Peyer's patch (tissue), 4 donors: ENCODE data around the gene TRAK2. TPM values are rescaled to one million over a fixed set of nuclear protein-coding genes. Genes with fewer than 3 reads are reported as not detected.

ENCODE experiments used
- DNase-seq, 3 donors: peaks; one replicate each; pipeline ENCODE4 v3.0.0-alpha.2; 2017 to 2019
- H3K27ac ChIP-seq, 4 donors: fragments of 200-600 bp; sonication (generic); one replicate each; pipeline ENCODE4 v1.5.1; 2016 to 2019
- H3K27me3 ChIP-seq, 2 donors: fragments of 200-600 bp; sonication (generic); one replicate each; pipeline ENCODE4 v1.5.1; 2019
- H3K36me3 ChIP-seq, 3 donors: fragments of 200-600 bp; sonication (generic); one replicate each; pipeline ENCODE4 v1.5.1; 2016 to 2019
- H3K4me1 ChIP-seq, 4 donors: fragments of 200-600 bp; sonication (generic); one replicate each; pipeline ENCODE4 v1.5.1; 2016 to 2019
- H3K4me3 ChIP-seq, 4 donors: fragments of 200-600 bp; sonication (generic); 1 replicate in 3 of 4; 2 replicates in 1 of 4; pipeline ENCODE4 v1.5.1; 2016 to 2019; ENCODE audit warnings: mild to moderate bottlenecking in 1 of 4
- H3K9me3 ChIP-seq, 4 donors: fragments of 200-600 bp; sonication (generic); one replicate each; pipeline ENCODE4 v1.5.1; 2016 to 2019; ENCODE audit warnings: mild to moderate bottlenecking in 1 of 4
- POLR2A ChIP-seq, 2 donors: fragments of 450-650 bp; IDR thresholded peaks; one replicate each; pipeline ENCODE4 v1.5.1; 2017; ENCODE audit warnings: antibody characterized with exemption in 2 of 2, mild to moderate bottlenecking in 2 of 2, moderate library complexity in 2 of 2
- total RNA-seq, 4 donors: library from RNA; depleted of rRNA; stranded (reverse); fragments of >200 nt; gene quantifications; one replicate each; pipeline ENCODE4 v1.1.0, GENCODE V29; 2016
- TF ChIP-seq, protein P1 (sequence below), 6 experiments: fragments of 450-650 bp in 4 of 6; fragments of 200-600 bp in 2 of 6; sonication (generic) in 1 of 6; IDR thresholded peaks; one replicate each; pipeline ENCODE4 v1.5.1; 2017 to 2019; ENCODE audit warnings: antibody characterized with exemption in 6 of 6, mild to moderate bottlenecking in 3 of 6, moderate library complexity in 1 of 6

The TRAK2 gene
- total RNA-seq, 4 donors from 2014 or later: 31.2 to 69.3 (median 47.8) TPM

DNA sequence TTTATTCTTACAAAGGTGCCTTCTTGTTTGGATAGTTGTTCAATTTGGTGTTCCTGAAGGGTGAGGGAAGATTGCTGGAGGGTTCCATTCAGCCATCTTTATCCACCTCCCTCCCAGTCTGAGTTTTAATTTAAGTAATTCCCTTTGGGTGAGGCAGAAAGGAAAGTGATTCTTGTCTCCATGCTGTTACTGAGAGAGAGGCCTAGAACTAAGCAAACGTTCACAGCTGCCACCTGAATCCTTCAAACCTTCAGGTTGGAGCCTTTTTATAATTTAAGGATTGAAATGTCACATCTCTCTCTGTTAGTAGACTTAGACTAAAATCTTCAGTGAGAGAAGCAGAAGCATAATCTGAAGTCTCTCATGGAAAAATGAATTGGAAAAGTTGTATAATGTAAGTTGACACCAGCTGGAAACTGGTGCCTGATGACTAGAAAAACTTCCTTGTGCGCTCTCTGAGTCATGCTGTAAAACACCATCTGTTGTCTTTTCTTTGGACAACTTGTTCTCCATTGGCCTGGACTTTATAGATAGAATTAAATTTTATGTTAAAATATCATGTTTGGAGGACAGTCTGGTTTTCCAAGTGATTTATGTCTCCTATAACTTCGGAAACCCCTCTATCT, 14.9 kb upstream of the TRAK2 start:
- H3K27ac ChIP-seq: peak overlapping the region in 3 of 4 donors; percentile 52 to 80 (median 78)
- H3K4me1 ChIP-seq: peaks cover 0 to 31% (median 2%) of the 10 kb centered on the region in 4 donors
- no peaks in the 10 kb centered on the region for H3K9me3 ChIP-seq
- H3K36me3 ChIP-seq: peaks cover 0 to 68% (median 0%) of the 10 kb centered on the region in 3 donors
- H3K4me3 ChIP-seq: no peak overlapping the region
- no peak for TF ChIP-seq POLR2A (IDR thresholded peaks at IDR 0.05)
- TF ChIP-seq, protein P1, sequence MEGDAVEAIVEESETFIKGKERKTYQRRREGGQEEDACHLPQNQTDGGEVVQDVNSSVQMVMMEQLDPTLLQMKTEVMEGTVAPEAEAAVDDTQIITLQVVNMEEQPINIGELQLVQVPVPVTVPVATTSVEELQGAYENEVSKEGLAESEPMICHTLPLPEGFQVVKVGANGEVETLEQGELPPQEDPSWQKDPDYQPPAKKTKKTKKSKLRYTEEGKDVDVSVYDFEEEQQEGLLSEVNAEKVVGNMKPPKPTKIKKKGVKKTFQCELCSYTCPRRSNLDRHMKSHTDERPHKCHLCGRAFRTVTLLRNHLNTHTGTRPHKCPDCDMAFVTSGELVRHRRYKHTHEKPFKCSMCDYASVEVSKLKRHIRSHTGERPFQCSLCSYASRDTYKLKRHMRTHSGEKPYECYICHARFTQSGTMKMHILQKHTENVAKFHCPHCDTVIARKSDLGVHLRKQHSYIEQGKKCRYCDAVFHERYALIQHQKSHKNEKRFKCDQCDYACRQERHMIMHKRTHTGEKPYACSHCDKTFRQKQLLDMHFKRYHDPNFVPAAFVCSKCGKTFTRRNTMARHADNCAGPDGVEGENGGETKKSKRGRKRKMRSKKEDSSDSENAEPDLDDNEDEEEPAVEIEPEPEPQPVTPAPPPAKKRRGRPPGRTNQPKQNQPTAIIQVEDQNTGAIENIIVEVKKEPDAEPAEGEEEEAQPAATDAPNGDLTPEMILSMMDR (IDR thresholded peaks at IDR 0.05): no peak
- no peak for DNase-seq
- H3K27me3 ChIP-seq: no peaks in the 10 kb centered on the region

DNA sequence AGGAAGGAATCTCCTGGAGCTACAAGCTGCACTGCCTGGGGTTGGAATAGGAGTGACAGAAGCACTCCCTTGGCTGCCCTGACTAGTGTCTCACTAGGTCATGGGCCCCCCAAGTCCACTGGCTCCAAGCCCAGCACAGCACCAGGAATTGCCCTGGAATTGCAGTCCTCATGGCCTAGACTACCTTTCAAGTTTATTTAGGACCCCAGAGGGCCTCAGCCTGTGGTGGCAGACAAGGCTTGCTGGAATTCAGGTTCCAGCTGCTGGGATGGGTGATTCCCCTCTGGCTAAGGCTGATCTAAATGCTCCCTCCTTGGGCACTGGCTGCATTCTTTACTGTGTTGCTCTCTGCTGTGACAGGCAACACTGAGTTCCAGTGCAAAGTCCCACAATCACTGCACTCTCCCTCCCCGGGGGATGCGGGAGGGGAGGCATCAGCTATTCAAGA, 14.3 kb upstream of the TRAK2 start:
- H3K4me1 ChIP-seq: peaks cover 0 to 31% (median 2%) of the 10 kb centered on the region in 4 donors
- peaks cover 0 to 66% (median 0%) of the 10 kb centered on the region in 3 donors for H3K36me3 ChIP-seq
- DNase-seq: peak in 1 of 3 donors; percentile 67
- peak overlapping the region; percentile 8 to 80 (median 65) for H3K27ac ChIP-seq
- H3K9me3 ChIP-seq: no peaks in the 10 kb centered on the region
- TF ChIP-seq, protein P1 (IDR thresholded peaks at IDR 0.05): no peak
- no peak for TF ChIP-seq POLR2A (IDR thresholded peaks at IDR 0.05)
- H3K4me3 ChIP-seq: no peak overlapping the region
- no peaks in the 10 kb centered on the region for H3K27me3 ChIP-seq

DNA sequence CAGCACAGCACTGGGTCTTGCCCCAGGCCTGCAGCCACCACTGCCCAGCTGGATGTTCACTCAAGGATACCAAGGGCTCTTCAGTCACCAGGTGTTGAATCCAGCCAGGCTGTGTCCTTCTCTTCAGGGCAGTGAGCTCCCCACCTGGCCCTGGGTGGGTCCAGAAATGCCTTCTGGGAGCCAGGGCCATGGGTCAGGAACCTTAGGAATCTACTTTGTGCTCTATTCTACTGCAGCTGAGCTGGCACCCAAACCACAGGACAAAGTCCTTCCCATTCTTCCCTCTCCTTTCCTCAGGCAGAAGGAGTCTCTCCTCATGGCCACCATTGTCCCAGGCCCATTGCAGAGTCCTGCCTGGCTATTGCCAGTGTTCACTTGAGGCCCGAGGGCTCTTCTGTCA, 13.3 kb upstream of the TRAK2 start:
- peak in 2 of 3 donors; percentile 63 to 66 for DNase-seq
- peak overlapping the region in 2 of 4 donors; percentile 78 to 80 for H3K27ac ChIP-seq
- TF ChIP-seq, protein P1 (IDR thresholded peaks at IDR 0.05): no peak
- no peak for TF ChIP-seq POLR2A (IDR thresholded peaks at IDR 0.05)

DNA sequence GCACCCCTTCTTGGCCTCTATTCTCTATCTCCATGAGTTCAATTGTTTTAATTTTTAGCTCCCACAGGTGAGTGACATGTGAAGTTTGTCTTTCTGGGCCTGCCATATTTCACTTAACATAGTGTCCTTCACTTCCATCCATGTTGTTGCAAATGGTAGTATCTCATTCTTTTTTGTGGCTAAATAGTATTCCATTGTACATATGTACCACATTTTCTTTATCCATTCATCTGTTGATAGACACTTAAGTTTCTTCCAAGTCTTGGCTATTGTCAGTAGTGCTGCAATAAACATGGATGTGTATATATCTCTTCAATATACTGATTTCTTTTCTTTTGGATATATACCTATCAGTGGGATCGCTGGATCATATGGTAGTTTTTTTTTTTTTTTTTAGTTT, 9.3 kb upstream of the TRAK2 start:
- H3K4me1 ChIP-seq: peaks cover 0 to 36% (median 0%) of the 10 kb centered on the region in 4 donors
- no peak overlapping the region for H3K27ac ChIP-seq
- DNase-seq: no peak
- H3K9me3 ChIP-seq: no peaks in the 10 kb centered on the region
- no peaks in the 10 kb centered on the region for H3K27me3 ChIP-seq
- no peak overlapping the region for H3K4me3 ChIP-seq
- H3K36me3 ChIP-seq: peaks cover 0 to 51% (median 0%) of the 10 kb centered on the region in 3 donors
- no peak for TF ChIP-seq POLR2A (IDR thresholded peaks at IDR 0.05)
- TF ChIP-seq, protein P1 (IDR thresholded peaks at IDR 0.05): no peak

More for the DNA sequence above, 13.3 kb upstream of the TRAK2 start:
- peaks cover 0 to 66% (median 0%) of the 10 kb centered on the region in 3 donors for H3K36me3 ChIP-seq
- no peaks in the 10 kb centered on the region for H3K9me3 ChIP-seq
- H3K4me1 ChIP-seq: peaks cover 0 to 31% (median 2%) of the 10 kb centered on the region in 4 donors
- H3K27me3 ChIP-seq: no peaks in the 10 kb centered on the region
- no peak overlapping the region for H3K4me3 ChIP-seq

DNA sequence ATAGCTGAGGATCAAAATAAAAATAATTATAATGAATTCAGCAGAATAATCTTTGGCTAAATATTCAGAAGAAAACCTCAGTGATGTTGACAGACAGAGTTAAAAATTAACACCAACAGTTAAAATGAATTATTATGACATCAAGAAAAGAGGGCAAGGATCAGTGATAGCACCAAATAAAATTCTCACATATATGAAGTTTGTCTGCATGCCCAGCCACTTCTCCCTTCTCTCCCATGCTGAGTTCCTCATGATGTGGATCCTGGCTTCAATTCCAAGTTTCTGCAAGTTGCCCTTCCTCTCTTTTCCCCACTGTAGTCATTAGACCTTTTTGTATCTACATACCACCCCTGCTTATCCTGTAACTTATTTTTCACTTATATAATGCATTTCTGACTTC, 7.1 kb upstream of the TRAK2 start:
- no peak for DNase-seq
- H3K27ac ChIP-seq: peak overlapping the region in 2 of 4 donors; percentile 2 to 26
- H3K4me3 ChIP-seq: no peak overlapping the region
- H3K4me1 ChIP-seq: peaks cover 0 to 21% (median 0%) of the 10 kb centered on the region in 4 donors
- peaks cover 0 to 38% (median 0%) of the 10 kb centered on the region in 3 donors for H3K36me3 ChIP-seq
- TF ChIP-seq, protein P1 (IDR thresholded peaks at IDR 0.05): no peak
- no peak for TF ChIP-seq POLR2A (IDR thresholded peaks at IDR 0.05)
- H3K9me3 ChIP-seq: no peaks in the 10 kb centered on the region
- H3K27me3 ChIP-seq: no peaks in the 10 kb centered on the region
